ENCODE data around the gene BMP15. TPM values are rescaled to one million over a fixed set of nuclear protein-coding genes. Genes with fewer than 3 reads are reported as not detected.

Gene BMP15
- total RNA-seq, 1 experiment from 2014 or later, result not detected

GRCh38 chrX:50871922-50872453 is 38.5 kb upstream of the BMP15 start:
- no peaks in the 10 kb centered on the region for H3K9me2 ChIP-seq (ENCODE audit: insufficient read depth)
- H3K4me1 ChIP-seq (replicated peaks; ENCODE audit: insufficient read depth), result no peaks in the 10 kb centered on the region
- H4K20me1 ChIP-seq (ENCODE audit: insufficient read depth), result no peaks in the 10 kb centered on the region
- ChIA-PET CTCF (no interaction called here), POLR2A (ENCODE audit: unreplicated experiment) (no interaction called here)
- no peak for DNase-seq
- BruUV-seq (replicated peaks), result no TSS peak
- TF ChIP-seq EZH2 (IDR thresholded peaks at IDR 0.05; ENCODE audit: low read depth), result no peak
- no peak for TF ChIP-seq CTCF (conservative IDR thresholded peaks at IDR 0.05)
- H3K27ac ChIP-seq, result no peak overlapping the region
- H3K27me3 ChIP-seq (ENCODE audit: insufficient read depth, low read depth), result no peaks in the 10 kb centered on the region
- H2AFZ ChIP-seq, result no peak overlapping the region
- no peaks in the 10 kb centered on the region for H3F3A ChIP-seq (ENCODE audit: insufficient read depth, low read depth)
- H3K4me3 ChIP-seq, result no peak overlapping the region
- no peaks in the 10 kb centered on the region for H3K9me3 ChIP-seq (ENCODE audit: insufficient read depth, low read depth)
- H3K4me2 ChIP-seq, result no peak overlapping the region
- no peaks in the 10 kb centered on the region for H3K79me2 ChIP-seq (ENCODE audit: low read depth)
- H3K36me3 ChIP-seq (ENCODE audit: low read depth), result no peaks in the 10 kb centered on the region
- intact Hi-C loops (cut with micrococcal nuclease; ENCODE audit: unreplicated experiment), result no loop called here

GRCh38 chrX:50874876-50875275 is 35.7 kb upstream of the BMP15 start:
- H3K9me3 ChIP-seq (ENCODE audit: insufficient read depth, low read depth), result no peaks in the 10 kb centered on the region
- no peak for TF ChIP-seq CTCF (conservative IDR thresholded peaks at IDR 0.05)
- no peak for TF ChIP-seq EZH2 (IDR thresholded peaks at IDR 0.05; ENCODE audit: low read depth)
- H3K4me3 ChIP-seq, result no peak overlapping the region
- no peak overlapping the region for H3K27ac ChIP-seq
- intact Hi-C loops (cut with micrococcal nuclease; ENCODE audit: unreplicated experiment), result no loop called here
- H2AFZ ChIP-seq, result no peak overlapping the region
- H3K4me1 ChIP-seq (replicated peaks; ENCODE audit: insufficient read depth), result no peaks in the 10 kb centered on the region
- no peaks in the 10 kb centered on the region for H3F3A ChIP-seq (ENCODE audit: insufficient read depth, low read depth)
- no peaks in the 10 kb centered on the region for H4K20me1 ChIP-seq (ENCODE audit: insufficient read depth)
- H3K79me2 ChIP-seq (ENCODE audit: low read depth), result no peaks in the 10 kb centered on the region
- H3K9me2 ChIP-seq (ENCODE audit: insufficient read depth), result no peaks in the 10 kb centered on the region
- POLR2A ChIA-PET (ENCODE audit: unreplicated experiment), result no interaction called here
- BruUV-seq (replicated peaks), result no TSS peak
- H3K27me3 ChIP-seq (ENCODE audit: insufficient read depth, low read depth), result no peaks in the 10 kb centered on the region
- no peaks in the 10 kb centered on the region for H3K36me3 ChIP-seq (ENCODE audit: low read depth)
- no peak for DNase-seq
- no peak overlapping the region for H3K4me2 ChIP-seq
- CTCF ChIA-PET, result no interaction called here

- BruUV-seq (replicated peaks), result no TSS peak
These were observed 34.0 kb upstream of the BMP15 start for GRCh38 chrX:50876551-50876950.

More at GRCh38 chrX:50876551-50876950, 34.0 kb upstream of the BMP15 start:
- Histone ChIP-seq H4K20me1 (ENCODE audit: insufficient read depth) (no peaks in the 10 kb centered on the region), H3K9me3 (ENCODE audit: insufficient read depth, low read depth) (no peaks in the 10 kb centered on the region), H2AFZ (no peak overlapping the region), H3K79me2 (ENCODE audit: low read depth) (no peaks in the 10 kb centered on the region), H3F3A (ENCODE audit: insufficient read depth, low read depth) (no peaks in the 10 kb centered on the region), H3K36me3 (ENCODE audit: low read depth) (no peaks in the 10 kb centered on the region), H3K4me3 (no peak overlapping the region), H3K9me2 (ENCODE audit: insufficient read depth) (no peaks in the 10 kb centered on the region), H3K27ac (no peak overlapping the region), H3K27me3 (ENCODE audit: insufficient read depth, low read depth) (no peaks in the 10 kb centered on the region), H3K4me2 (no peak overlapping the region), H3K4me1 (replicated peaks; ENCODE audit: insufficient read depth) (no peaks in the 10 kb centered on the region)
- TF ChIP-seq CTCF (conservative IDR thresholded peaks at IDR 0.05), result no peak
- TF ChIP-seq EZH2 (IDR thresholded peaks at IDR 0.05; ENCODE audit: low read depth), result no peak
- DNase-seq, result no peak
- intact Hi-C loops (cut with micrococcal nuclease; ENCODE audit: unreplicated experiment), result no loop called here
- POLR2A ChIA-PET (ENCODE audit: unreplicated experiment), result no interaction called here
- CTCF ChIA-PET, result no interaction called here
